A549 treated with CpdA at 1 μM for 4 hours (cell line): ENCODE measurements around the gene MYCN. TPM values are rescaled to one million over a fixed set of nuclear protein-coding genes. Genes with fewer than 3 reads are reported as not detected.

Source experiments
- total RNA-seq: library from RNA; stranded (reverse); fragments of 200-300 nt; extraction: Qiagen RNA extraction; gene quantifications from 5 replicates; pipeline ENCODE4 v1.2.3, GENCODE V29; 2022; ENCODE audit warnings: low read depth

Gene MYCN
- not detected in 5 replicates for total RNA-seq

GRCh38 chr2:15939854-15940660, at the start of gene MYCN:
Gene MYCN, plus strand, starts transcription at chr2:15940550. Its CDS starts 1,515 bp downstream, at chr2:15942065.

